GM19035 (cell line): ENCODE data around the gene MEIKIN.
"Not testable (repeated sequence)": the region's sequence is repeated elsewhere in the genome, so short reads cannot be mapped to it uniquely, and the experiment has no call there.

ENCODE experiments used
- ATAC-seq: cut with Tn5 transposase; IDR thresholded peaks from one replicate; pipeline ENCODE4 v1.9.1; 2021; ENCODE audit not compliant: unreplicated experiment

Gene MEIKIN

GRCh38 chr5:131814990-131815389, 130.5 kb downstream of the MEIKIN start:
- ATAC-seq: no peak

DNA sequence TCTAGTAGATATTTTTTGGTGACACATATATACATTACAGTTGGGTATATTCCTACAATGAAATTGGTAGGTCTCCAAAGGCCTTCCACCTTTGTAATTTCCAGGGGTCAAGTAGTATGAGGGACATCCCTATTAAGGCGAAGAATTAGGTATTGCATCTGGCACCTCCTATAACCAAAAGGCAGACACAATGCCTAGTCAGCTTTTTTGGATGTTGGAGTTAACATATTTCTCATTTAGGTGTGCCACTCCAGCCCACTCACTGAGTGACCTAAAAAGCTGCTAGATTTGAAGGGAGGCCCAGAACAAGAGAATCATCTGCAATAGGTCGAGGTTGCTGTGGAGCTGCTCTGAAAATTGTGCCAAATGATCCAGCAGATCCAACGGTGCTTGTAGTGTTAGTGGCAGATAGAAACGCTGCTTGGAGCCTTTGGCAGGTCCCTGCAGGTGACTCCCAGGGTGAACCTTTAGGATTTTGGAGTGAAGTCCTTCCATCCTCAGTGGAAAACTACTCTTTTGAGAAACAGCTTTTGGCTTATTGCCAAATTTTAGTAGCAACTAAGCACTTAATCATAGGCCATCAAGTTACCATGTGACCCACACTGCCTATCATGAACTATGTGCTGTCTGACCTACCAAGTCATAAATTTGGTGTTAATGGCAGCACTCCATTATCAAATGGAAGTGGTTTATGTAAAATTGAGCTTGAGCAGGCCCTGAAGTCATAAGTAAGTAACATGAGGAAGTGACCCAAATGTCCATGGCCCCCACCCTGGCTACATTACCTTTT, 132.9 kb downstream of the MEIKIN start:
- no peak for ATAC-seq

DNA sequence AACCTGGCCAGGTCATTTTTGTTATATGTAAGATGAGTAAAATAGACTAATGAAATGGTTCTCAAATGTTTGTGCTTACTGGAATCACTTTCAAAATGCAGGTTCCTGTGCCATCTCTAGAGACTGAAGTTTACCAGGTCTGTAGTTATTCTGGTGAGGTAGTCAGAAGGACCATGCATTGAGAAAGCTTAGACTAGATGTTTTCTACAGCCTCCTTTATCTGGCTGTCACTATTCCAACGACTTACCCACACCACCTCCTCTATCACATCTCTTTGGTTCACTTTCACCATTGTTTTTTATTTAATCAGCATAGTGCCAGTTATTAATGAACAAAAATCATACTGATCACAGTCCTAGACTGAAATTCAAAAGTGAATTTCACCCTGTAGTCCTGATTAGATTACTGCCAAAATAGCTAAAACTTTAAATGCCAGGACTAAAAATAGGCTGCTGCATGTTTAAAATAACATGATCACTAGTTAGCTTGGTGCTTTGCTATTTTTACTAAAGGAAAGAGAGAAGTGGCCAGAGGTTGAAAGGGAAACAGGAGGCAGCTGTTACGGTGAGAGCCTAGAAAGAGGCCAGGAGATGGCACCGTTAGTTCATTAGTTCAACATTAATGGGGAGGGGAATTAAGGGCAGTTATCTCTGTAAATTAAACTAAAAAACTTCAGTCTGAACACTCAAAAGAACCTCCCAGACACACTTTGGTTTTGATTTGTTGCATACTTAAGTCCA, 134.8 kb downstream of the MEIKIN start:
- peak; percentile 49 for ATAC-seq

- peak; percentile 90 for ATAC-seq
Observed at GRCh38 chr5:131796793-131797693, 148.4 kb downstream of the MEIKIN start, which contains the start of gene FNIP1. TSS of gene FNIP1 (minus strand) at chr5:131797017. CDS start at chr5:131796921, 96 bp downstream.

GRCh38 chr5:131795879-131796792, 149.3 kb downstream of the MEIKIN start:
- peak; percentile 22 for ATAC-seq

DNA sequence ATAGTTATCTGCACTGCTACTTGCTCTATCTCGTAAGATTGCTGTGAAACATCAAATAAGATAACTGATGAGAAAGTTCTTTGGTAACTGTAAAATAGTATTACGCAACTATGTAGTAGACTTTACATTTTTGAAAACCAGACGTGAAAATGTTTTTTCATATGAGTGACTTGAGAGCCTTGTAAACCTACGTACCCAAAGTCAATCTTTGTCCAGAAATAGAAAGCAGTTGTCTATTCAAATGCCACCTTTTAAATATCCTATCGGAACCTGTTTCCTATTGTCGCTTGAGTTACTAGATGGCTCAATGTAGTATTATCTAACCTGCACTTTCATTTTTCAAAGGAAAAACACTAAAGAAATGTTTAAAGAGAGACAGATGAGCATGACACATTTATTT, 150.2 kb downstream of the MEIKIN start:
- ATAC-seq: no peak

- ATAC-seq: no peak
Observed at GRCh38 chr5:131794586-131794985, 150.9 kb downstream of the MEIKIN start.

DNA sequence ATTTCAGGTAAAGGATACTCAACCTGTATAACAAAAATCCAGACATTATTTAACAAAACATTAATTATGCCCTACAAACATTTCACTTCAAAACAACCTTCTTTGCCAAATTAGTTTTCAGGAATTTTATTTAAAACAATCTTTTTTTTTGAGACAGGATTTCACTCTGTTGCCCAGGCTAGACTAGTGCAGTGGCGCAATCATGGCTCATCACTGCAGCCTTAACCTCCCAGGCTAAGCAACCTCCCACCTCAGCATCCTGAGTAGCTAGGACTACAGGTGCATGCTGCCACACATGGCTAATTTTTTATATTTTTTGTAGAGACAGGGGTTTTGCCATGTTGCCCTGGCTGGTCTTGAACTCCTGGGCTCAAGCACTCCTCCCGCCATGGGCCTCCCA, 152.6 kb downstream of the MEIKIN start:
- ATAC-seq: no peak

DNA sequence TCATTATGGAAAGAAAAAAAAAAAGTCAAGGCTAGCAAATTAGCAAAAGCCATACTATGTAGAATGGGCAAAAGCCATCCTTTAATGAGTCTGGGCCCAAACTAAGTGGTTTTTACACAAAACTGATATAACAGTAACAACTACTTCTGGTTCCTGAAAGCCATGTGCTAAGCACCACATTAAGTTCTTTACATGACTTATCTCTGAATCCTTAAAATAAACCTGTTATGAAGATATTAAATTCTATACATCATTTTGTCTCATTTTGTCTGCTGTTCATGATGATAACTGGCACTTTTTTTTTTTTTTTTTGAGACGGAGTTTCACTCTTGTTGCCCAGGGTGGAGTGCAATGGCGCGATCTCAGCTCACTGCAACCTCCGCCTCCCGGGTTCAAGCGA, 153.6 kb downstream of the MEIKIN start:
- no peak for ATAC-seq

GRCh38 chr5:131790550-131790949, 154.9 kb downstream of the MEIKIN start:
- no peak for ATAC-seq

GRCh38 chr5:131789765-131790164, 155.7 kb downstream of the MEIKIN start:
- no peak for ATAC-seq

- ATAC-seq: no peak
Observed at GRCh38 chr5:131787736-131788135, 157.7 kb downstream of the MEIKIN start.

GRCh38 chr5:131786900-131787692, 158.4 kb downstream of the MEIKIN start:
- ATAC-seq: no peak

- no peak for ATAC-seq
Observed at GRCh38 chr5:131786036-131786435, 159.4 kb downstream of the MEIKIN start.

GRCh38 chr5:131783874-131784273, 161.6 kb downstream of the MEIKIN start:
- ATAC-seq: no peak

GRCh38 chr5:131783357-131783756, 162.1 kb downstream of the MEIKIN start:
- no peak for ATAC-seq

- ATAC-seq: no peak
Observed at GRCh38 chr5:131782717-131783116, 162.7 kb downstream of the MEIKIN start.

- ATAC-seq: not testable (repeated sequence)
Observed at GRCh38 chr5:131778141-131778540, 167.3 kb downstream of the MEIKIN start.

DNA sequence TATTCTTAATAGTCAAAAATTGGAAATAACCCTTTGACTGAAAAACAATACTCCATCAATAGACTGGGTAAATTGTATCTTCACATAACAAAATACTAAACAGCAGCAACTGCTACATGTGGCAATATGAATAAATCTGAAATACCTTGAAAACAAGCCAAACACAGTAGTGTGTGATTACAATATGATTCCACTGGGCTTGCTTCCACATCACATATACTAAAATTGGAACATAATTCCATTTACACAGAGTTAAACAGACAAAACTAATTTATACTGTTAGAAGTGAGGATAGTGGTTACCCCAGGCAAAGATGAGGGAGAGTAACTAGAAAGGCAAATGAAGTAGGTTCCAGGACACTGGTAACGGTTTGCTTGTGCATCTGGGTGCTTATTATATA, 169.0 kb downstream of the MEIKIN start:
- no peak for ATAC-seq
